Measurements from ENCODE around the gene PODXL2.

PODXL2 gene

DNA sequence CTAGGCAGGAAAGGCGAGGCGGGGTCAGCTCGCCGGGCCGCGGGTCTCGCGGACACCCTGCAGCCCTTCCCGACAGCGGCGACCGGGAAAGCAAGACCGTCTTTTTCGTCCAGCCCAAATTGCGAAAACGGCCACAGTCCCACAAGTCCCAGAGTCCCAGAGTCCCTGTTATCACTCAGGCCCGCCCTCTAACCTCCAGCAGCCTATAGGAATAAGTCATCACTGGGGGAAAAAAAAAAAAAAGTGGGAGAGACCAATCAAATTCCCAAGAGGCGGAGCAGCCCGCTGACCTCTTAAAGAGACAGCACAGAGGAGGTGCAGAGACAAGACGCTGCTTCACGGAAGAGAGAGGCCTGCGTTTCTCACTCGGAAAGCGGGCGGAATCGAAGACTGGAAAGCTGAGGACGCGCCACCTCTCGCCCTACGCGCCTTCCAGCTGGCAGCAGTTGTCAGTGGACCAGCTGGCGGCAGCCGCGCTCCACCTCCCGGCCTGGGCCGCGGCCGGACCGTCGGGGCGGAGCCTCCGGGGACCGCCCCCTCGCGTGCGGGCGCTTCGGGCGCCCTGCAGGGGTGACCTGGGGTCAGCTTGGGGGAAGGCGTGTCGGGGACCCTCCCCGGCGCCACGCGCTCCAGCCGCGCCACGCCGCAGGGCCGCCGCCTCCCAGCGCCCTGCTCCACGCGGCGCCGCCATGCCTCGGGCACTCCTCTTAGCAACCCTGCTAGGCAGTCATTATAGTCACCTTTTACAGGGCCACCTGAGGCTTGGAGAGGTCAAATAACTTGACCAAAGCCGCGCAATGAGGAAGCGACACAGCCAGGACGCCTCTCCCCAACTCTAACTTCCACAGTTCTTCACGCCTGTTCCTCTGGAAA lies 38.2 kb upstream of the PODXL2 start, which contains the start of gene TPRA1:
Gene TPRA1 (minus strand): TSS at position 141 of the 873 bp plus-strand sequence. CDS start 10,587 bp downstream, outside the sequence.
- peak within 1 kb of the TSS; percentile 94 to 97 for H3K27ac ChIP-seq
- H3K4me1 ChIP-seq = peaks cover 0 to 46% (median 32%) of the 10 kb centered on the region in 4 donors
- no peaks in the 10 kb centered on the region for H3K36me3 ChIP-seq
- H3K27me3 ChIP-seq = no peaks in the 10 kb centered on the region
- peak within 1 kb of the TSS; percentile 88 to 98 for H3K4me3 ChIP-seq
- DNase-seq = peak; percentile 96
- no peaks in the 10 kb centered on the region for H3K9me3 ChIP-seq
- intact Hi-C loops (cut with DNase I; ENCODE audit: low total_unique reads) = loop anchor here (5.0 kb wide), 1 partner anchor 81 kb away; the partner anchor contains the start of gene ABTB1
- TF ChIP-seq, protein P1, sequence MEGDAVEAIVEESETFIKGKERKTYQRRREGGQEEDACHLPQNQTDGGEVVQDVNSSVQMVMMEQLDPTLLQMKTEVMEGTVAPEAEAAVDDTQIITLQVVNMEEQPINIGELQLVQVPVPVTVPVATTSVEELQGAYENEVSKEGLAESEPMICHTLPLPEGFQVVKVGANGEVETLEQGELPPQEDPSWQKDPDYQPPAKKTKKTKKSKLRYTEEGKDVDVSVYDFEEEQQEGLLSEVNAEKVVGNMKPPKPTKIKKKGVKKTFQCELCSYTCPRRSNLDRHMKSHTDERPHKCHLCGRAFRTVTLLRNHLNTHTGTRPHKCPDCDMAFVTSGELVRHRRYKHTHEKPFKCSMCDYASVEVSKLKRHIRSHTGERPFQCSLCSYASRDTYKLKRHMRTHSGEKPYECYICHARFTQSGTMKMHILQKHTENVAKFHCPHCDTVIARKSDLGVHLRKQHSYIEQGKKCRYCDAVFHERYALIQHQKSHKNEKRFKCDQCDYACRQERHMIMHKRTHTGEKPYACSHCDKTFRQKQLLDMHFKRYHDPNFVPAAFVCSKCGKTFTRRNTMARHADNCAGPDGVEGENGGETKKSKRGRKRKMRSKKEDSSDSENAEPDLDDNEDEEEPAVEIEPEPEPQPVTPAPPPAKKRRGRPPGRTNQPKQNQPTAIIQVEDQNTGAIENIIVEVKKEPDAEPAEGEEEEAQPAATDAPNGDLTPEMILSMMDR (IDR thresholded peaks at IDR 0.05) = peak in 1 of 2 experiments; percentile 13

DNA sequence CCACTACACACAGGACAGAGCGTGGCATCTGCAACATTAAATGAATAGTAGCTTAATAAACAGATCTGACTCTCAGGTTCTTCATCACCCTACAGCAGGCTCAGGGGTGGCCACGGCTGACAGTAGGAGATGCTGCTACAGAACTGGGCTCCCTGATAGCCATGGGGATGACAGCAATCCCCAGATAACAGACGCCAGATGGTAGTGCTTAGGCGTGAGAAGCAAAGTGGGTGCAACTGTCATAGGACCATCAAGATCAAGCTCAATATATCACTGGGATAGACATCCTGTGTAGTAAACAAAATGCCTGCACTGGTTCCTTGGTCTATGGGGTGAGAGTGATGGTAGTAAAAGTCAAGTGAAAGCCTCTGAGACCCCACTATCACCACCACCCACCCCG lies 35.8 kb upstream of the PODXL2 start:
- Histone ChIP-seq H3K36me3 (no peaks in the 10 kb centered on the region), H3K27ac (no peak overlapping the region), H3K27me3 (no peaks in the 10 kb centered on the region), H3K4me3 (no peak overlapping the region), H3K9me3 (no peaks in the 10 kb centered on the region), H3K4me1 (peaks cover 0 to 31% (median 23%) of the 10 kb centered on the region in 4 donors)
- TF ChIP-seq, protein P1 (IDR thresholded peaks at IDR 0.05) = no peak
- intact Hi-C loops (cut with DNase I; ENCODE audit: low total_unique reads) = loop anchor here (2.0 to 5.0 kb wide), 2 partner anchors 16 to 79 kb away; partner anchors contain the start of gene ABTB1
- DNase-seq = no peak

DNA sequence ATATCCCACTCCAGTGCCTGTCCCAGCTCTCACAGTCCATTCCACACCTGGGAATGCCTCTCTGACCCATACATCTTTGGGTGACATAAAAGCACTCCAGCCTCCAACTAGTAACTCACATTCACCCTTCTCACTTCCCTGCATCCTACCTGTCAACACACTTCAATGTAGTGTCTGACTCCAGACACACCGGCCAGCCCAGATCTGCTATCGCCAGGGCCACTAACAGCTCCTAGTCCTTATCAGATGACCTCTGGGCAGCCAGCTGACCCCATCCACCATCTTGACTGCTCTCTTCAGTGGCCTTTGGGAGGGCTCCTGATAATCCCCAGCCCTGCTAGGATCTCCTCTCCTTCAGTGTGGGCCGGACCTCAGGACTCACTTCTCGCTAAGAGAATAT lies 33.7 kb upstream of the PODXL2 start:
- H3K9me3 ChIP-seq = no peaks in the 10 kb centered on the region
- TF ChIP-seq, protein P1 (IDR thresholded peaks at IDR 0.05) = no peak
- H3K27ac ChIP-seq = no peak overlapping the region
- H3K27me3 ChIP-seq = no peaks in the 10 kb centered on the region
- intact Hi-C loops (cut with DNase I; ENCODE audit: low total_unique reads) = no loop called here
- H3K4me3 ChIP-seq = no peak overlapping the region
- no peak for DNase-seq
- no peaks in the 10 kb centered on the region for H3K36me3 ChIP-seq
- H3K4me1 ChIP-seq = peaks cover 0 to 24% (median 13%) of the 10 kb centered on the region in 4 donors

DNA sequence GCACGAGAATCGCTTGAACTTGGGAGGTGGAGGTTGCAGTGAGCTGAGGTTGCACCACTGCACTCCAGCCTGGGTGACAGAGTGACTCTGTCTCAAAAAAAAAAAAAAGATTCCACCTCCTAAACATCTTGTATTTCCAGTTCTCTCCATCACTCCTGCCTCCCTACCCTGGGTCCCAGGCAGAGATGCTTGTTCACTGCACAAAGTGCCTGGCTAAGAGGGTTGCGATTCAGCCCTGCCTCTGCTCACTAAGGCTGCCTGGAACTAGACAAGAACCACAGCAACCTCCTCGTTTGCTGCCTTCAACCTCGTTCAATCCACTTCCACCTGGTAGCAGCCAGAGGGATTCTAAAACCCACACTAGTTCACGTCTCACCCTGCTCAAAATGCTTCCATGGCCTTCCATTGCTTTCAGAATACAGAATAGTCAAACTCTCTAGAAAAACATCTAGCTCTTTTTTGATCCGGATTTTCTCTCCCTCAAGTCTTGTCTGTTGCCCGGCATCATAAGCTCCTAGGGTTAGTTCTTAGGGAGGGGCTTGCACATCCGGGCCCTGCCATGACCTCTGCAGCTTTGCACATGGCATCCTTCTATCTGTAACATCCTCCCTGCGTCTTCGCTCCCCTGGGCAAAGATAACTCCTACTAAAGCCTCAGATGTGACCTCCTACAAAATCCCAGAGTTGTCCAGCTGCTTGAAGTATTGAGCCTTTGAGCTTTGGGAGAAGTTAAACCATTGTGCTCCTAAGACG lies 31.8 kb upstream of the PODXL2 start:
- H3K4me3 ChIP-seq = peak overlapping the region in 1 of 2 donors; percentile 55
- intact Hi-C loops (cut with DNase I; ENCODE audit: low total_unique reads) = no loop called here
- H3K27ac ChIP-seq = no peak overlapping the region

More for the DNA sequence above, 31.8 kb upstream of the PODXL2 start:
- no peaks in the 10 kb centered on the region for H3K27me3 ChIP-seq
- peaks cover 0 to 15% (median 5%) of the 10 kb centered on the region in 4 donors for H3K4me1 ChIP-seq
- TF ChIP-seq, protein P1 (IDR thresholded peaks at IDR 0.05) = no peak
- H3K9me3 ChIP-seq = no peaks in the 10 kb centered on the region
- DNase-seq = no peak
- H3K36me3 ChIP-seq = no peaks in the 10 kb centered on the region
